ENCODE measurements around the gene TOR2A.
"Not testable (repeated sequence)": the region's sequence is repeated elsewhere in the genome, so short reads cannot be mapped to it uniquely, and the experiment has no call there.

TOR2A gene

GRCh38 chr9:127734747-127735529, at the start of gene TOR2A:
TOR2A (minus strand) TSS chr9:127735294; CDS start chr9:127735270, 24 bp downstream.
- peak; percentile 93 for DNase-seq

- no peak for DNase-seq
Measured at GRCh38 chr9:127783111-127784008, 48.3 kb upstream of the TOR2A start.

- DNase-seq: no peak
Measured at GRCh38 chr9:127781806-127782205, 46.7 kb upstream of the TOR2A start.

- not testable (repeated sequence) for DNase-seq
Measured at GRCh38 chr9:127780909-127781308, 45.8 kb upstream of the TOR2A start.

GRCh38 chr9:127780126-127780885, 45.2 kb upstream of the TOR2A start:
- no peak for DNase-seq

GRCh38 chr9:127779136-127779981, 44.3 kb upstream of the TOR2A start:
- no peak for DNase-seq

GRCh38 chr9:127778280-127779135, 43.4 kb upstream of the TOR2A start, which contains the start of gene SH2D3C:
SH2D3C (minus strand) TSS chr9:127778666; CDS start chr9:127778627, 39 bp downstream.
- DNase-seq: no peak

GRCh38 chr9:127777368-127777980, 42.4 kb upstream of the TOR2A start:
- DNase-seq: no peak

- DNase-seq: no peak
Measured at GRCh38 chr9:127776924-127777289, 41.8 kb upstream of the TOR2A start.

GRCh38 chr9:127776195-127776923, 41.3 kb upstream of the TOR2A start:
- no peak for DNase-seq

- DNase-seq: no peak
Measured at GRCh38 chr9:127773981-127774380, 38.9 kb upstream of the TOR2A start.

- no peak for DNase-seq
Measured at GRCh38 chr9:127773272-127773671, 38.2 kb upstream of the TOR2A start.

GRCh38 chr9:127772603-127773002, 37.5 kb upstream of the TOR2A start:
- DNase-seq: no peak

- no peak for DNase-seq
Measured at GRCh38 chr9:127771570-127772189, 36.6 kb upstream of the TOR2A start.

GRCh38 chr9:127770905-127771569, 35.9 kb upstream of the TOR2A start:
- peak; percentile 88 for DNase-seq

- no peak for DNase-seq
Measured at GRCh38 chr9:127770583-127770904, 35.5 kb upstream of the TOR2A start.

GRCh38 chr9:127769929-127770582, 35.0 kb upstream of the TOR2A start:
- no peak for DNase-seq

GRCh38 chr9:127769101-127769500, 34.0 kb upstream of the TOR2A start:
- no peak for DNase-seq

Data from 8988T (cell line).